ENCODE measurements around the gene LYL1. TPM values are rescaled to one million over a fixed set of nuclear protein-coding genes. Genes with fewer than 3 reads are reported as not detected.

LYL1 gene
- total and polyA plus RNA-seq, 2 of the 13 experiments (the other 11 are each of a cell fraction or from before 2014, with no cell fraction given): 0.75 to 0.92 TPM

GRCh38 chr19:13087295-13087694 is 15.4 kb downstream of the LYL1 start:
- 98% methylated on average over 7 of the region's 12 CpGs for WGBS (ENCODE audit: low lambda C conversion rate)
- no peak for TF ChIP-seq ZNF18 (CRISPR knock-in tag; IDR thresholded peaks at IDR 0.05; ENCODE audit: insufficient replicate concordance)
- no peak for TF ChIP-seq PHF5A (CRISPR knock-in tag; IDR thresholded peaks at IDR 0.05; ENCODE audit: low read depth, unreplicated experiment)
- TF ChIP-seq DDIT3 (CRISPR knock-in tag; IDR thresholded peaks at IDR 0.05): no peak
- TF ChIP-seq ZNF143 (CRISPR knock-in tag; IDR thresholded peaks at IDR 0.05): no peak
- TF ChIP-seq ATF7 (IDR thresholded peaks at IDR 0.05): no peak
- TF ChIP-seq ATF7 (CRISPR knock-in tag; IDR thresholded peaks at IDR 0.05): no peak
- no peak for TF ChIP-seq ZNF772 (CRISPR knock-in tag; IDR thresholded peaks at IDR 0.05)
- TF ChIP-seq CSRNP1 (CRISPR knock-in tag; IDR thresholded peaks at IDR 0.05): no peak
- TF ChIP-seq STAT6 (CRISPR knock-in tag; IDR thresholded peaks at IDR 0.05; ENCODE audit: borderline replicate concordance): no peak
- no peak for TF ChIP-seq ZNF292 (CRISPR knock-in tag; IDR thresholded peaks at IDR 0.05; ENCODE audit: borderline replicate concordance, low read depth)
- TF ChIP-seq ZBTB49 (CRISPR knock-in tag; IDR thresholded peaks at IDR 0.05; ENCODE audit: borderline replicate concordance): no peak
- TF ChIP-seq ZNF282 (IDR thresholded peaks at IDR 0.05; ENCODE audit: partially characterized antibody): no peak

More at GRCh38 chr19:13087295-13087694, 15.4 kb downstream of the LYL1 start:
- Histone ChIP-seq H3K79me2 (ENCODE audit: insufficient read depth, low read length) (no peaks in the 10 kb centered on the region), H2AFZ (ENCODE audit: low read length) (no peak overlapping the region), H3K36me3 (replicated peaks in 1 of 2; ENCODE audit: control insufficient read depth in 1 of 2, insufficient read depth in 2 of 2, low read length in 2 of 2) (peaks cover 5 to 28% of the 10 kb centered on the region in 2 experiments; a peak in 4 of 5 replicates), H3K4me2 (ENCODE audit: low read depth, low read length) (no peak overlapping the region), H3K9me3 (ENCODE audit: low read length) (no peaks in the 10 kb centered on the region), H3K4me1 (ENCODE audit: insufficient read depth, low read length) (peaks cover 14% of the 10 kb centered on the region), H4K20me1 (ENCODE audit: insufficient read depth, low read length) (no peaks in the 10 kb centered on the region), H3K27me3 (ENCODE audit: control insufficient read depth in 1 of 2, insufficient read depth in 2 of 2, low read length in 2 of 2) (no peaks in the 10 kb centered on the region), H3K9ac (ENCODE audit: insufficient read depth, low read depth, low read length) (no peak overlapping the region), H3K4me3 (replicated peaks in 1 of 3; ENCODE audit: insufficient read depth in 1 of 3, low read depth in 2 of 3, low read length in 3 of 3) (no peak overlapping the region), H3K27ac (ENCODE audit: extremely low read length, insufficient read depth, low read length) (no peak overlapping the region)
- in situ Hi-C loops (cut with HindIII; ENCODE audit: extremely low pct_ligation_motif_present, low pct_unique_long_range_greater_than_20kb): no loop called here
- ChIA-PET CTCF (ENCODE audit: low intra/inter-chr PET ratio, low total read pairs) (no interaction called here), POLR2A (no interaction called here)
- no TSS peak for BruUV-seq (replicated peaks)
- FAIRE-seq (no peak), DNase-seq (ENCODE audit: low spot score) (no peak), ATAC-seq (no peak)
- intact Hi-C loops (cut with micrococcal nuclease; ENCODE audit: unreplicated experiment): no loop called here
